Vagina (tissue), 2 donors: ENCODE data around the gene ZFYVE21.

Experiments
- CTCF ChIP-seq, 3 experiments: fragments of 450-650 bp in 2 of 3; fragments of 200-600 bp in 1 of 3; sonication (generic) in 1 of 3; IDR thresholded peaks; one replicate each; pipeline ENCODE4 v1.5.1; 2017 to 2019; ENCODE audit warnings: antibody characterized with exemption in 3 of 3, mild to moderate bottlenecking in 2 of 3, moderate library complexity in 2 of 3
- POLR2AphosphoS5 ChIP-seq, 2 donors: sonication (generic); formaldehyde crosslinking; IDR thresholded peaks; one replicate each; pipeline ENCODE4 v1.9.0; 2017; ENCODE audit warnings: antibody characterized with exemption in 2 of 2, mild to moderate bottlenecking in 2 of 2, low read depth in 1 of 2; ENCODE audit not compliant: insufficient read depth in 1 of 2

- no peak for TF ChIP-seq CTCF (IDR thresholded peaks at IDR 0.05)
- no peak for TF ChIP-seq POLR2AphosphoS5 (IDR thresholded peaks at IDR 0.05; ENCODE audit: insufficient read depth in 1 of 2, low read depth in 1 of 2)
Measured at GRCh38 chr14:103733651-103734050, 18.0 kb downstream of the ZFYVE21 start.
